GM19351 (cell line): Measurements from ENCODE around the gene TSPAN4.

Experiments
- ATAC-seq: cut with Tn5 transposase; IDR thresholded peaks from one replicate; pipeline ENCODE4 v1.9.1; 2021; ENCODE audit warnings: mild to moderate bottlenecking, moderate library complexity; ENCODE audit not compliant: unreplicated experiment

TSPAN4 gene

GRCh38 chr11:833114-833791 lies 9.4 kb upstream of the TSPAN4 start:
- ATAC-seq: peak; percentile 25

GRCh38 chr11:833849-834311 lies 8.8 kb upstream of the TSPAN4 start:
- ATAC-seq: no peak

GRCh38 chr11:834371-835316 lies 8.0 kb upstream of the TSPAN4 start:
- ATAC-seq: no peak

- ATAC-seq: no peak
Measured at GRCh38 chr11:836274-836673, 6.4 kb upstream of the TSPAN4 start.

- no peak for ATAC-seq
Measured at GRCh38 chr11:836700-837099, 6.0 kb upstream of the TSPAN4 start.

GRCh38 chr11:837189-837989 lies 5.3 kb upstream of the TSPAN4 start:
- no peak for ATAC-seq

GRCh38 chr11:837990-838307 lies 4.7 kb upstream of the TSPAN4 start:
- no peak for ATAC-seq

- no peak for ATAC-seq
Measured at GRCh38 chr11:838441-839279, 4.0 kb upstream of the TSPAN4 start.

- ATAC-seq: no peak
Measured at GRCh38 chr11:839280-839623, 3.4 kb upstream of the TSPAN4 start.

GRCh38 chr11:839875-840617 lies 2.6 kb upstream of the TSPAN4 start:
- no peak for ATAC-seq

- peak; percentile 36 for ATAC-seq
Measured at GRCh38 chr11:841981-842369, 677 bp upstream of the TSPAN4 start.

- ATAC-seq: peak; percentile 8
Measured at GRCh38 chr11:843086-843734, 558 bp downstream of the TSPAN4 start.

- ATAC-seq: no peak
Measured at GRCh38 chr11:843818-844692, 1.4 kb downstream of the TSPAN4 start.

- no peak for ATAC-seq
Measured at GRCh38 chr11:844693-845644, 2.3 kb downstream of the TSPAN4 start.

- no peak for ATAC-seq
Measured at GRCh38 chr11:845872-846495, 3.3 kb downstream of the TSPAN4 start.

- ATAC-seq: no peak
Measured at GRCh38 chr11:846496-847098, 3.9 kb downstream of the TSPAN4 start.
